OCI-LY7 (cell line): ENCODE results near the gene PCP4L1. TPM values are rescaled to one million over a fixed set of nuclear protein-coding genes. Genes with fewer than 3 reads are reported as not detected.
A peak's percentile ranks its signal among the peaks of the same experiment; 100 is the strongest.

Experiments used
- BruUV-seq: library from RNA; stranded (reverse); fragments of 400-500 nt; replicated peaks from 2 replicates; lab custom pipeline; 2021; lab: Mats Ljungman, UMichigan
- CTCF ChIA-PET: fragments of 300-600 bp; sonication (Branson Sonifier 250); formaldehyde crosslinking; loops from one replicate; lab custom pipeline; 2022; ENCODE audit warnings: antibody characterized with exemption; ENCODE audit not compliant: unreplicated experiment; lab: Charles Lee
- POLR2A ChIA-PET: fragments of 300-600 bp; sonication (Branson Sonifier 250); formaldehyde crosslinking; loops from one replicate; lab custom pipeline; 2022; ENCODE audit warnings: antibody characterized with exemption; lab: Charles Lee
- DNase-seq: peaks from one replicate; pipeline ENCODE4 v3.0.0-alpha.2; 2015; ENCODE audit warnings: low spot score
- H2AFZ ChIP-seq: fragments of 200-600 bp; sonication (generic), shearing (Covaris generic); 2 replicates; pipeline ENCODE4 v1.6.1; 2014; ENCODE audit warnings: mild to moderate bottlenecking, antibody characterized with exemption, low read length, moderate library complexity
- H3K27ac ChIP-seq: fragments of 200-600 bp; sonication (generic); 2 replicates; pipeline ENCODE4 v1.5.1; 2014; ENCODE audit warnings: mixed run types, low read depth, mild to moderate bottlenecking, moderate library complexity, low read length, inconsistent platforms; ENCODE audit not compliant: poor library complexity, severe bottlenecking
- H3K36me3 ChIP-seq: fragments of 200-600 bp; sonication (generic); 2 replicates; pipeline ENCODE4 v1.6.1; 2014; ENCODE audit warnings: mild to moderate bottlenecking, antibody characterized with exemption, low read length, moderate library complexity, mixed read lengths; ENCODE audit not compliant: insufficient read depth
- H3K4me1 ChIP-seq: fragments of 200-600 bp; sonication (generic); 2 replicates; pipeline ENCODE4 v1.5.1; 2014; ENCODE audit warnings: mild to moderate bottlenecking, low read length; ENCODE audit not compliant: insufficient read depth, poor library complexity, severe bottlenecking
- H3K4me2 ChIP-seq: fragments of 200-600 bp; sonication (generic); 2 replicates; pipeline ENCODE4 v1.6.1; 2014; ENCODE audit warnings: mild to moderate bottlenecking, low read length
- H3K4me3 ChIP-seq: fragments of 200-600 bp; sonication (generic); 2 replicates; pipeline ENCODE4 v1.5.1; 2014; ENCODE audit warnings: mild to moderate bottlenecking, low read depth, low read length; ENCODE audit not compliant: poor library complexity, severe bottlenecking
- H3K79me2 ChIP-seq: fragments of 200-600 bp; sonication (generic); 2 replicates; pipeline ENCODE4 v1.6.1; 2016; ENCODE audit warnings: low read depth, mild to moderate bottlenecking, low read length, moderate library complexity, mixed read lengths; ENCODE audit not compliant: insufficient read depth
- H3K9me2 ChIP-seq: fragments of 200-600 bp; sonication (generic); 2 replicates; pipeline ENCODE4 v1.6.1; 2016; ENCODE audit warnings: mild to moderate bottlenecking, low read length, mixed read lengths; ENCODE audit not compliant: insufficient read depth
- H3K9me3 ChIP-seq: fragments of 200-600 bp; sonication (generic); 2 replicates; pipeline ENCODE4 v1.6.1; 2014; ENCODE audit warnings: mild to moderate bottlenecking, mixed run types, low read length, mixed read lengths
- H4K20me1 ChIP-seq: fragments of 200-600 bp; sonication (generic); 2 replicates; pipeline ENCODE4 v1.6.1; 2014; ENCODE audit warnings: mild to moderate bottlenecking, antibody characterized with exemption, low read length, moderate library complexity, mixed read lengths; ENCODE audit not compliant: insufficient read depth
- EZH2phosphoT487 ChIP-seq: fragments of 200-600 bp; sonication (generic); IDR thresholded peaks from 2 replicates; pipeline ENCODE4 v1.6.1; 2018; ENCODE audit warnings: low read depth, borderline replicate concordance, mild to moderate bottlenecking, mixed run types, antibody characterized with exemption, low read length, moderate library complexity, mixed read lengths
- intact Hi-C: fragments of 100-400 bp; cut with micrococcal nuclease; formaldehyde crosslinking; loops from one replicate; pipeline ENCODE4 v1.10.0; 2022; ENCODE audit not compliant: unreplicated experiment
- total RNA-seq, 2 experiments: library from RNA; depleted of rRNA in 1 of 2; stranded (reverse); fragments of >200 nt in 1 of 2; shearing (Covaris generic) in 1 of 2; gene quantifications; 2 replicates each; pipeline ENCODE4 v1.2.3, GENCODE V29; 2014 to 2022
- TF ChIP-seq, protein P1 (sequence below): fragments of 200-600 bp; sonication (generic); conservative IDR thresholded peaks from 2 replicates; pipeline ENCODE4 v1.5.1; 2014; ENCODE audit warnings: mild to moderate bottlenecking, antibody characterized with exemption, low read length, moderate library complexity, mixed read lengths

The PCP4L1 gene
- total RNA-seq, 2 experiments from 2014 or later = not detected

DNA sequence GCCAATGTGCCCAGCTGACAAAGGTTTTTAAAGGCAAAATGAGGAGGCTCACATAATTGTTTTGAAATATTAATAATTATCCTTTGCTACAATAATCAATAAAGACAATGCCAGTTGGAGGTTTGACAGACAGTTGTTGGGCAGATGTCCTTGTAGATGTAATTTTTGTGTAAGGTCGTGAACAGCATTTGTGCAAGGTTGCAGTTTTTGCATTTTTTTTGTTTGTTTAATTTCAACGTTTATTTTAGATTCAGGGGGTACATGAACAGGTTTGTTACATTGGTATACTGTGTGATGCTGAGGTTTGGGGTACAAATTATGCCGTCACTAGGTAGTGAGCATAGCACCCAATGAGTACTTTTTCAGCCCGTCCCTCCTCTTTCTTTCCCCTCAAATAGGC lies 41.9 kb downstream of the PCP4L1 start:
- Histone ChIP-seq H3K36me3 (no peaks in the 10 kb centered on the region), H3K4me3 (no peak overlapping the region), H4K20me1 (no peaks in the 10 kb centered on the region), H3K9me3 (no peaks in the 10 kb centered on the region), H3K4me1 (peaks cover 14% of the 10 kb centered on the region), H3K4me2 (no peak overlapping the region), H3K79me2 (peaks cover 18% of the 10 kb centered on the region; the same call in 1 of the 2 replicates), H3K27ac (no peak overlapping the region), H2AFZ (no peak overlapping the region), H3K9me2 (no peaks in the 10 kb centered on the region)
- CTCF ChIA-PET = no interaction called here
- TF ChIP-seq EZH2phosphoT487 = no peak
- TF ChIP-seq, protein P1, sequence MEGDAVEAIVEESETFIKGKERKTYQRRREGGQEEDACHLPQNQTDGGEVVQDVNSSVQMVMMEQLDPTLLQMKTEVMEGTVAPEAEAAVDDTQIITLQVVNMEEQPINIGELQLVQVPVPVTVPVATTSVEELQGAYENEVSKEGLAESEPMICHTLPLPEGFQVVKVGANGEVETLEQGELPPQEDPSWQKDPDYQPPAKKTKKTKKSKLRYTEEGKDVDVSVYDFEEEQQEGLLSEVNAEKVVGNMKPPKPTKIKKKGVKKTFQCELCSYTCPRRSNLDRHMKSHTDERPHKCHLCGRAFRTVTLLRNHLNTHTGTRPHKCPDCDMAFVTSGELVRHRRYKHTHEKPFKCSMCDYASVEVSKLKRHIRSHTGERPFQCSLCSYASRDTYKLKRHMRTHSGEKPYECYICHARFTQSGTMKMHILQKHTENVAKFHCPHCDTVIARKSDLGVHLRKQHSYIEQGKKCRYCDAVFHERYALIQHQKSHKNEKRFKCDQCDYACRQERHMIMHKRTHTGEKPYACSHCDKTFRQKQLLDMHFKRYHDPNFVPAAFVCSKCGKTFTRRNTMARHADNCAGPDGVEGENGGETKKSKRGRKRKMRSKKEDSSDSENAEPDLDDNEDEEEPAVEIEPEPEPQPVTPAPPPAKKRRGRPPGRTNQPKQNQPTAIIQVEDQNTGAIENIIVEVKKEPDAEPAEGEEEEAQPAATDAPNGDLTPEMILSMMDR = no peak
- POLR2A ChIA-PET = no interaction called here
- DNase-seq = no peak
- no TSS peak for BruUV-seq
- intact Hi-C loops = no loop called here

DNA sequence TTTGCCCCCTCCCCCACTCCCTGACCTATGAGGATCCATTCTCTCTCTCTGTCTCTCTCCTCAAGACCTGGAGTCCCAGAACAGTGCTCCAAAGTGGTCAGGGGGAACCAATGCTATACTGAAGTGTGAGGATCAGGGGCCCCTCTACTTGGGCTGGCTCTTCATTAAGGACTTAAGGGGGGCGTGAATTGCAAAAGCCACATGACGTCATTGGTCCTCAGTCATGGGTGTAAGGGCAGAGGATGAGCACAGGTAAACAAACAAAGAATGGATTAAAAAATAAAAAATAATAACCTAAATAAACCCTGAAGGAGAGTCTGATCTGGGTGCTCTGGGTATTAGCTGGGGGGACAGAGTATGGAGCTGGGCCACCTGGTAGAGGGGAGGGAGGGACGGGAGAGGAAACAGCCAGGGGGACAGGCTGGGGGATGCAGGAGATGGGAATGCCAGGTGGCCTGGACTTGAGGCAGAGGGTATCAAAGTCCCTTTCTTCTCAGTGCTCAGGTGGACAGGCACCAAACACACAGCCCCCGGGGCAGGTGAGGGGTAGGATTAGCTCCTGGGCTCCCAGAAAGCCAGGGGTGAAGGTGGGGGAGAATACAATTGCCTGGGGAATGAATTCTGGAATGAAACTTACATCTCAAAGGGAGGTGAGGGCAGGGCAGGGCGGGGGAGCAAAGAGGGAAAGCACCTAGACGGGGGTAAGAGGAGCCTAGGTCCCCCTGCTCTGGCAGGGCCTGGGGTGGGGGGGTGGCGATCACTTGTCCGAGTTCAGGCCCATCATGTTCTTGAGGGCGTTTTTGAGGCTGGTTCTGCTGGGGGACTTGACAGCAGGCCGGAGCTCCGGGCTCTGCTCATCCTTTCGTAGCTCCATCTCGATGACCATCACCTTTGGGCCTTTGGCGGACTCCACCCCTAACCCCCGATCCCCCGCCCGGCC lies 46.7 kb downstream of the PCP4L1 start:
- H3K4me2 ChIP-seq = peak overlapping the region; percentile 89
- peaks cover 18% of the 10 kb centered on the region; the same call in 1 of the 2 replicates for H3K79me2 ChIP-seq
- peaks cover 28% of the 10 kb centered on the region for H3K4me1 ChIP-seq
- intact Hi-C loops = loop anchor here (5.0 kb wide), 1 partner anchor 77 kb away; no protein-coding TSS in a partner anchor
- H3K27ac ChIP-seq = peak overlapping the region; percentile 47
- BruUV-seq = no TSS peak
- no peaks in the 10 kb centered on the region for H3K9me2 ChIP-seq
- H4K20me1 ChIP-seq = no peaks in the 10 kb centered on the region
- peak; percentile 10 for DNase-seq
- H2AFZ ChIP-seq = peak overlapping the region; percentile 62; the same call in 1 of the 2 replicates
- no peaks in the 10 kb centered on the region for H3K36me3 ChIP-seq
- peak overlapping the region; percentile 76 for H3K4me3 ChIP-seq
- no peaks in the 10 kb centered on the region for H3K9me3 ChIP-seq
- no peak for TF ChIP-seq EZH2phosphoT487
- TF ChIP-seq, protein P1 = no peak
- ChIA-PET CTCF (interaction anchor here (0.6 to 1.4 kb wide), 7 partner anchors 9 to 256 kb away, joined by 3 to 7 read pairs (median 3); partner anchors contain the start of genes SDHC and TOMM40L), POLR2A (interaction anchor here (1.0 to 3.3 kb wide), 6 partner anchors 9 to 197 kb away, joined by 3 to 15 read pairs (median 6); partner anchors contain the start of genes CFAP126 and SDHC)
